ENCODE measurements around the gene ZNF888.
"Not testable (repeated sequence)": the region's sequence is repeated elsewhere in the genome, so short reads cannot be mapped to it uniquely, and the experiment has no call there.

Gene ZNF888

GRCh38 chr19:52880895-52881389 is 42.3 kb downstream of the ZNF888 start:
- no peak for DNase-seq (ENCODE audit: low read depth in 1 of 2, low spot score in 1 of 2)

GRCh38 chr19:52872996-52873395 is 50.2 kb downstream of the ZNF888 start:
- DNase-seq (ENCODE audit: low read depth in 1 of 2, low spot score in 1 of 2): not testable (repeated sequence)

- no peak for DNase-seq (ENCODE audit: low read depth in 1 of 2, low spot score in 1 of 2)
Observed at GRCh38 chr19:52871466-52871865, 51.8 kb downstream of the ZNF888 start.

- DNase-seq (ENCODE audit: low read depth in 1 of 2, low spot score in 1 of 2): not testable (repeated sequence)
Observed at GRCh38 chr19:52868031-52868430, 55.2 kb downstream of the ZNF888 start.

- DNase-seq (ENCODE audit: low read depth in 1 of 2, low spot score in 1 of 2): peak; percentile 57 to 63
Observed at GRCh38 chr19:52857378-52858191, 65.6 kb downstream of the ZNF888 start, which contains the start of gene ZNF468. ZNF468 (minus strand) TSS chr19:52857619; CDS start chr19:52854272, 3,347 bp downstream.

- peak in 1 of 2 donors; percentile 0 for DNase-seq (ENCODE audit: low read depth in 1 of 2, low spot score in 1 of 2)
Observed at GRCh38 chr19:52856540-52857377, 66.5 kb downstream of the ZNF888 start.
